ENCODE results near the gene PRKN.

Gene PRKN

DNA sequence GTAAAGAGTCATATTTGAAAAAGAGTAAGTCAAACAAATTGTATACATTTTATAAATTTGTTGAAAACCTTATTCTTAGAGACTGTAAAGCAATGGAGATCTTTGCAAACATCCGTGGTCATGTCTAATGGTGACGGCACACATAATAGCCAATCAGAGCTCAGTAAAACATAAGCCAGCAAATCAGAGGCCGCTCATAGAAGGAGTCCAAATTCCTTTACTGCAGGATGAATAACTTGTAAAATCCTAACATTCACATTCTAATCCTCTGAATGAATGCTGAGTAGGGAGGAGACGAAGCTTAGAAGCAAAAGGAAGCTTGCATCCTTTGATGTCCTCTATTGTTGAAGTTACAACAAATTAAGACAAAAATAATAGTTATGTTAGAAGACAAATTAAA, 401.7 kb downstream of the PRKN start:
- TF ChIP-seq, protein P1, sequence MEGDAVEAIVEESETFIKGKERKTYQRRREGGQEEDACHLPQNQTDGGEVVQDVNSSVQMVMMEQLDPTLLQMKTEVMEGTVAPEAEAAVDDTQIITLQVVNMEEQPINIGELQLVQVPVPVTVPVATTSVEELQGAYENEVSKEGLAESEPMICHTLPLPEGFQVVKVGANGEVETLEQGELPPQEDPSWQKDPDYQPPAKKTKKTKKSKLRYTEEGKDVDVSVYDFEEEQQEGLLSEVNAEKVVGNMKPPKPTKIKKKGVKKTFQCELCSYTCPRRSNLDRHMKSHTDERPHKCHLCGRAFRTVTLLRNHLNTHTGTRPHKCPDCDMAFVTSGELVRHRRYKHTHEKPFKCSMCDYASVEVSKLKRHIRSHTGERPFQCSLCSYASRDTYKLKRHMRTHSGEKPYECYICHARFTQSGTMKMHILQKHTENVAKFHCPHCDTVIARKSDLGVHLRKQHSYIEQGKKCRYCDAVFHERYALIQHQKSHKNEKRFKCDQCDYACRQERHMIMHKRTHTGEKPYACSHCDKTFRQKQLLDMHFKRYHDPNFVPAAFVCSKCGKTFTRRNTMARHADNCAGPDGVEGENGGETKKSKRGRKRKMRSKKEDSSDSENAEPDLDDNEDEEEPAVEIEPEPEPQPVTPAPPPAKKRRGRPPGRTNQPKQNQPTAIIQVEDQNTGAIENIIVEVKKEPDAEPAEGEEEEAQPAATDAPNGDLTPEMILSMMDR (IDR thresholded peaks at IDR 0.05; ENCODE audit: low read depth, low read length): no peak
- TF ChIP-seq MYC (IDR thresholded peaks at IDR 0.05; ENCODE audit: low read depth, low read length) (no peak), POLR2A (IDR thresholded peaks at IDR 0.05; ENCODE audit: extremely low read depth, insufficient read length) (no peak)
- TF ChIP-seq, protein P2, sequence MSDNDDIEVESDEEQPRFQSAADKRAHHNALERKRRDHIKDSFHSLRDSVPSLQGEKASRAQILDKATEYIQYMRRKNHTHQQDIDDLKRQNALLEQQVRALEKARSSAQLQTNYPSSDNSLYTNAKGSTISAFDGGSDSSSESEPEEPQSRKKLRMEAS (IDR thresholded peaks at IDR 0.05; ENCODE audit: low read depth, low read length): no peak
- no peak for DNase-seq (ENCODE audit: low read depth)
- H3K4me3 ChIP-seq (ENCODE audit: low read depth, low read length): no peak overlapping the region

GRCh38 chr6:162325051-162325450, 402.5 kb downstream of the PRKN start:
- no peak for DNase-seq (ENCODE audit: low read depth)
- TF ChIP-seq POLR2A (IDR thresholded peaks at IDR 0.05; ENCODE audit: extremely low read depth, insufficient read length) (no peak), MYC (IDR thresholded peaks at IDR 0.05; ENCODE audit: low read depth, low read length) (no peak)
- TF ChIP-seq, protein P1 (IDR thresholded peaks at IDR 0.05; ENCODE audit: low read depth, low read length): no peak
- TF ChIP-seq, protein P2 (IDR thresholded peaks at IDR 0.05; ENCODE audit: low read depth, low read length): no peak
- no peak overlapping the region for H3K4me3 ChIP-seq (ENCODE audit: low read depth, low read length)

DNA sequence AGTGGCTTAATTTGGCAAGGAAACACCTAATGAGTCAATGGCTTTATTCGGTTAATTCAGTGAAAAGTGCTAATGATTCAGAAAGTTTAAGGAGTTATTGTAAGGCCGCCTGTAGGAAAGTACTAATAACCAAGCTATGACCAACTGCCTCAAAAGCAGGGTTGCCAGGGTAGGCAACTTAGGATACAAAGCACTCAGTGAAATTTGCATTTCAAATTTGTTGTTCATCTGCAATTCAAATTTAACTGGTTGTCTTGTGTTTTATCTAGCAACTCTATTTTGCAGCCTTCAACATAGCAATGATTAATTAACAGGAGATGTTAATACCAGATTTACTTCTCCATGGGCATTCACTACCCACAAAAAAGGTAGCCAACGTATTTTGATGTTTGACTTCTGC, 412.3 kb downstream of the PRKN start:
- TF ChIP-seq POLR2A (IDR thresholded peaks at IDR 0.05; ENCODE audit: extremely low read depth, insufficient read length) (no peak), MYC (IDR thresholded peaks at IDR 0.05; ENCODE audit: low read depth, low read length) (no peak)
- TF ChIP-seq, protein P1 (IDR thresholded peaks at IDR 0.05; ENCODE audit: low read depth, low read length): no peak
- TF ChIP-seq, protein P2 (IDR thresholded peaks at IDR 0.05; ENCODE audit: low read depth, low read length): no peak
- DNase-seq (ENCODE audit: low read depth): no peak
- no peak overlapping the region for H3K4me3 ChIP-seq (ENCODE audit: low read depth, low read length)

- no peak overlapping the region for H3K4me3 ChIP-seq (ENCODE audit: low read depth, low read length)
- TF ChIP-seq, protein P1 (IDR thresholded peaks at IDR 0.05; ENCODE audit: low read depth, low read length): no peak
- TF ChIP-seq, protein P2 (IDR thresholded peaks at IDR 0.05; ENCODE audit: low read depth, low read length): no peak
- TF ChIP-seq POLR2A (IDR thresholded peaks at IDR 0.05; ENCODE audit: extremely low read depth, insufficient read length) (no peak), MYC (IDR thresholded peaks at IDR 0.05; ENCODE audit: low read depth, low read length) (no peak)
- no peak for DNase-seq (ENCODE audit: low read depth)
Measured at GRCh38 chr6:162313922-162314660, 413.5 kb downstream of the PRKN start.

DNA sequence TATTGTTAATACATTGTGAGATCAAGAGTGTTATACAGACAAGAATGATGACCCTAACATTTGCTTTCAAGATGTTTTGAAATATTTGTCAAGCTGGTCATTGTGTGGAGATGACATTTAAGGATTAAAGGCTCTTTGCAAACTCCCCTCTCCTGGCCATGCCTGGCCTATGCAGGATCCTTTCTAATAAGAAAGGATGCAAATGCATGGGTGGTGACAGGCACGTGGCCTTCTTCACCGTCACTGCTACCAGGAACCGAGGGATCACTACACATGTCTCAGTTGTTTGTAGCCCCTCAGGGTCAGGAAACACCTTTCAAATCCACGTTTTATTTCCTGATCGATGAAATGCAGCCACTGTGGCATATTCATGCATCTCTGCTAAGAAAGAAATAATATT, 419.7 kb downstream of the PRKN start:
- DNase-seq (ENCODE audit: low read depth): no peak
- no peak overlapping the region for H3K4me3 ChIP-seq (ENCODE audit: low read depth, low read length)
- no peak for TF ChIP-seq POLR2A (IDR thresholded peaks at IDR 0.05; ENCODE audit: extremely low read depth, insufficient read length)
- TF ChIP-seq, protein P2 (IDR thresholded peaks at IDR 0.05; ENCODE audit: low read depth, low read length): no peak
- no peak for TF ChIP-seq MYC (IDR thresholded peaks at IDR 0.05; ENCODE audit: low read depth, low read length)
- TF ChIP-seq, protein P1 (IDR thresholded peaks at IDR 0.05; ENCODE audit: low read depth, low read length): no peak
